ENCODE results near the gene MOGAT2. TPM values are rescaled to one million over a fixed set of nuclear protein-coding genes. Genes with fewer than 3 reads are reported as not detected.

The MOGAT2 gene
- not detected in 2 replicates for total RNA-seq

GRCh38 chr11:75717608-75718418 is at the start of gene MOGAT2:
Gene MOGAT2, plus strand, starts transcription at chr11:75717838. Its CDS starts 51 bp downstream, at chr11:75717889.

GRCh38 chr11:75668451-75669297 is 49.0 kb upstream of the MOGAT2 start, which contains the start of gene MAP6:
Gene MAP6, minus strand, starts transcription at chr11:75669038. Its CDS starts 669 bp downstream, at chr11:75668369.

GRCh38 chr11:75768112-75768908 is 50.7 kb downstream of the MOGAT2 start, which contains the start of gene DGAT2:
Gene DGAT2, plus strand, starts transcription at chr11:75768778. Its CDS starts 214 bp downstream, at chr11:75768992.

Other genes starting within 250 kb of the MOGAT2 start
- 4.1 and 9.4 TPM in 2 replicates for gene GDPD5, start 191.9 kb upstream of the MOGAT2 start, total RNA-seq
- 1,766 and 2,892 TPM in 2 replicates for gene SERPINH1, start 155.6 kb upstream of the MOGAT2 start, total RNA-seq
- 2.4 and 2.8 TPM in 2 replicates for gene MAP6, start 48.8 kb upstream of the MOGAT2 start, total RNA-seq
- gene DGAT2, start 50.9 kb downstream of the MOGAT2 start, total RNA-seq: 2.3 and 10.3 TPM in 2 replicates
- 22.4 and 23.3 TPM in 2 replicates for gene UVRAG, start 97.4 kb downstream of the MOGAT2 start, total RNA-seq